Eye (tissue), 1 donor: ENCODE measurements around the gene PCDHA4.
"Not testable (repeated sequence)": the region's sequence is repeated elsewhere in the genome, so short reads cannot be mapped to it uniquely, and the experiment has no call there.

Experiments
- DNase-seq: peaks from one replicate; pipeline ENCODE4 v3.0.0-alpha.2; 2015

Gene PCDHA4

GRCh38 chr5:140821375-140822280 lies 14.8 kb downstream of the PCDHA4 start, which contains the start of gene PCDHA5:
Gene PCDHA5, plus strand, starts transcription at chr5:140821613.
- peak; percentile 19 for DNase-seq

- DNase-seq, result no peak
Measured at GRCh38 chr5:140822281-140822629, 15.4 kb downstream of the PCDHA4 start.

- DNase-seq, result not testable (repeated sequence)
Measured at GRCh38 chr5:140822969-140823368, 16.1 kb downstream of the PCDHA4 start.

GRCh38 chr5:140823475-140823874 lies 16.6 kb downstream of the PCDHA4 start:
- DNase-seq, result no peak

- DNase-seq, result peak; percentile 14
Measured at GRCh38 chr5:140827704-140828361, 21.0 kb downstream of the PCDHA4 start, which contains the start of gene PCDHA6. Gene PCDHA6, plus strand, starts transcription at chr5:140827960. Its CDS starts 132 bp downstream, at chr5:140828092.

GRCh38 chr5:140828362-140828737 lies 21.5 kb downstream of the PCDHA4 start:
- DNase-seq, result peak; percentile 1

- not testable (repeated sequence) for DNase-seq
Measured at GRCh38 chr5:140829511-140830501, 22.9 kb downstream of the PCDHA4 start.

- DNase-seq, result peak; percentile 10
Measured at GRCh38 chr5:140833993-140834392, 27.1 kb downstream of the PCDHA4 start, which contains the start of gene PCDHA7. Gene PCDHA7, plus strand, starts transcription at chr5:140834269. Its CDS starts 115 bp downstream, at chr5:140834384.

GRCh38 chr5:140834439-140835008 lies 27.7 kb downstream of the PCDHA4 start:
- DNase-seq, result not testable (repeated sequence)

GRCh38 chr5:140835622-140836510 lies 29.0 kb downstream of the PCDHA4 start:
- DNase-seq, result no peak

GRCh38 chr5:140840978-140841962 lies 34.4 kb downstream of the PCDHA4 start, which contains the start of gene PCDHA8:
Gene PCDHA8, plus strand, starts transcription at chr5:140841187. Its CDS starts 135 bp downstream, at chr5:140841322.
- peak; percentile 2 for DNase-seq

GRCh38 chr5:140842798-140843733 lies 36.2 kb downstream of the PCDHA4 start:
- DNase-seq, result no peak

GRCh38 chr5:140848139-140849102 lies 41.6 kb downstream of the PCDHA4 start, which contains the start of gene PCDHA9:
Gene PCDHA9, plus strand, starts transcription at chr5:140848382. Its CDS starts 114 bp downstream, at chr5:140848496.
- DNase-seq, result peak; percentile 4

GRCh38 chr5:140849831-140850634 lies 43.2 kb downstream of the PCDHA4 start:
- not testable (repeated sequence) for DNase-seq

- DNase-seq, result peak; percentile 25
Measured at GRCh38 chr5:140855772-140856674, 49.2 kb downstream of the PCDHA4 start, which contains the start of gene PCDHA10. Gene PCDHA10, plus strand, starts transcription at chr5:140855897. Its CDS starts 152 bp downstream, at chr5:140856049.
